Keratinocyte (primary cell): ENCODE results near the gene NHSL2. TPM values are rescaled to one million over a fixed set of nuclear protein-coding genes. Genes with fewer than 3 reads are reported as not detected.

Experiments used
- DNase-seq: peaks from one replicate; pipeline ENCODE4 v3.0.0-alpha.2; 2011; ENCODE audit warnings: low read depth, missing footprints, low spot score
- FAIRE-seq: peaks from 2 replicates; lab custom pipeline; 2011; peaks lifted over from hg19 to GRCh38; lab: Jason Lieb, UNC
- H2AFZ ChIP-seq: 2 replicates; pipeline ENCODE4 v1.6.0; 2012; ENCODE audit warnings: low read length, control low read depth, inconsistent platforms; ENCODE audit not compliant: control insufficient read depth
- H3K27ac ChIP-seq: 2 replicates; pipeline ENCODE4 v1.5.1; 2011; ENCODE audit warnings: low read length; ENCODE audit not compliant: control insufficient read depth, insufficient read depth
- H3K27me3 ChIP-seq: 3 replicates; pipeline ENCODE4 v1.6.0; 2011; ENCODE audit warnings: low read length; ENCODE audit not compliant: control insufficient read depth, insufficient read depth; ENCODE audit errors: extremely low read depth
- H3K36me3 ChIP-seq, 2 experiments: 2 replicates in 1 of 2; 3 replicates in 1 of 2; pipeline ENCODE4 v1.5.1; 2011; ENCODE audit warnings: low read length in 2 of 2, mild to moderate bottlenecking in 1 of 2; ENCODE audit not compliant: control insufficient read depth in 2 of 2, insufficient read depth in 2 of 2; ENCODE audit errors: extremely low read depth in 1 of 2
- H3K4me1 ChIP-seq: 3 replicates; pipeline ENCODE4 v1.5.1; 2011; ENCODE audit warnings: low read length; ENCODE audit not compliant: control insufficient read depth, insufficient read depth; ENCODE audit errors: extremely low read depth
- H3K4me2 ChIP-seq: 3 replicates; pipeline ENCODE4 v1.6.0; 2011; ENCODE audit warnings: low read depth, low read length; ENCODE audit not compliant: control insufficient read depth, insufficient read depth; ENCODE audit errors: extremely low read depth
- H3K4me3 ChIP-seq, 3 experiments: fragments of 200-600 bp in 1 of 3; sonication (generic) in 1 of 3; 2 replicates in 2 of 3; 3 replicates in 1 of 3; pipeline ENCODE4 v1.5.1; 2011 to 2016; ENCODE audit warnings: low read length in 3 of 3, mild to moderate bottlenecking in 3 of 3, control low read depth in 2 of 3, inconsistent platforms in 1 of 3, low read depth in 1 of 3, mixed read lengths in 1 of 3, mixed run types in 1 of 3, moderate library complexity in 1 of 3; ENCODE audit not compliant: control insufficient read depth in 2 of 3, insufficient read depth in 2 of 3; ENCODE audit errors: extremely low read depth in 1 of 3
- H3K79me2 ChIP-seq: 2 replicates; pipeline ENCODE4 v1.6.0; 2012; ENCODE audit warnings: low read length; ENCODE audit not compliant: control insufficient read depth, insufficient read depth
- H3K9ac ChIP-seq: 3 replicates; pipeline ENCODE4 v1.6.0; 2011; ENCODE audit warnings: low read length; ENCODE audit not compliant: control insufficient read depth, insufficient read depth; ENCODE audit errors: extremely low read depth
- H3K9me1 ChIP-seq: 3 replicates; pipeline ENCODE4 v1.6.0; 2011; ENCODE audit warnings: low read length; ENCODE audit not compliant: control insufficient read depth, insufficient read depth; ENCODE audit errors: extremely low read depth
- H3K9me3 ChIP-seq: 2 replicates; pipeline ENCODE4 v1.5.1; 2012; ENCODE audit warnings: low read depth, low read length; ENCODE audit not compliant: control insufficient read depth
- H4K20me1 ChIP-seq: 3 replicates; pipeline ENCODE4 v1.6.0; 2011; ENCODE audit warnings: low read length; ENCODE audit not compliant: control insufficient read depth, insufficient read depth; ENCODE audit errors: extremely low read depth
- EZH2 ChIP-seq: IDR thresholded peaks from one replicate; pipeline ENCODE4 v1.6.1; 2012; ENCODE audit warnings: inconsistent platforms, mild to moderate bottlenecking, low read length, moderate library complexity
- dilution Hi-C: fragments of 300-500 bp; cut with MboI; formaldehyde crosslinking; loops from one replicate; pipeline ENCODE4 v1.7.0; 2020; ENCODE audit warnings: low sequenced_read_pairs; ENCODE audit not compliant: extremely low pct_ligation_motif_present
- polyA plus RNA-seq, 5 experiments: library from polyadenylated mRNA; depleted of rRNA in 3 of 5; stranded (reverse) in 3 of 5; stranded (forward) in 1 of 5; unstranded in 1 of 5; fragments of >200 nt; gene quantifications; 1 replicate in 1 of 5; 2 replicates in 3 of 5; 3 replicates in 1 of 5; pipeline versions ENCODE4 v1.2.1 to v1.2.3, GENCODE V29; 2011 to 2012; ENCODE audit warnings: missing spikeins in 2 of 5, low read depth in 1 of 5, low replicate concordance in 1 of 5
- TF ChIP-seq, protein P1 (sequence below), 3 experiments: IDR thresholded peaks in 1 of 3; conservative IDR thresholded peaks in 1 of 3; optimal IDR thresholded peaks in 1 of 3; 2 replicates in 2 of 3; 3 replicates in 1 of 3; pipeline versions ENCODE3 to v1.5.1; 2011; ENCODE audit warnings: low read length in 3 of 3, mild to moderate bottlenecking in 3 of 3, moderate library complexity in 2 of 3, control low read depth in 1 of 3, inconsistent platforms in 1 of 3; ENCODE audit not compliant: insufficient read depth in 2 of 3; ENCODE audit errors: extremely low read depth in 1 of 3

The NHSL2 gene
- polyA plus RNA-seq, 1 donor (not counting 4 experiments of a cell fraction or from before 2014, with no cell fraction given): 0.04 TPM

- Histone ChIP-seq H3K9me1 (no peaks in the 10 kb centered on the region), H3K4me1 (no peaks in the 10 kb centered on the region), H3K4me3 (no peak overlapping the region), H3K27ac (no peak overlapping the region), H3K27me3 (peaks cover 20% of the 10 kb centered on the region), H3K4me2 (no peak overlapping the region), H3K36me3 (no peaks in the 10 kb centered on the region), H2AFZ (no peak overlapping the region), H3K9ac (no peak overlapping the region), H4K20me1 (no peaks in the 10 kb centered on the region), H3K9me3 (no peaks in the 10 kb centered on the region), H3K79me2 (no peaks in the 10 kb centered on the region)
- dilution Hi-C loops: no loop called here
- no peak for FAIRE-seq
- no peak for DNase-seq
- TF ChIP-seq, protein P1, sequence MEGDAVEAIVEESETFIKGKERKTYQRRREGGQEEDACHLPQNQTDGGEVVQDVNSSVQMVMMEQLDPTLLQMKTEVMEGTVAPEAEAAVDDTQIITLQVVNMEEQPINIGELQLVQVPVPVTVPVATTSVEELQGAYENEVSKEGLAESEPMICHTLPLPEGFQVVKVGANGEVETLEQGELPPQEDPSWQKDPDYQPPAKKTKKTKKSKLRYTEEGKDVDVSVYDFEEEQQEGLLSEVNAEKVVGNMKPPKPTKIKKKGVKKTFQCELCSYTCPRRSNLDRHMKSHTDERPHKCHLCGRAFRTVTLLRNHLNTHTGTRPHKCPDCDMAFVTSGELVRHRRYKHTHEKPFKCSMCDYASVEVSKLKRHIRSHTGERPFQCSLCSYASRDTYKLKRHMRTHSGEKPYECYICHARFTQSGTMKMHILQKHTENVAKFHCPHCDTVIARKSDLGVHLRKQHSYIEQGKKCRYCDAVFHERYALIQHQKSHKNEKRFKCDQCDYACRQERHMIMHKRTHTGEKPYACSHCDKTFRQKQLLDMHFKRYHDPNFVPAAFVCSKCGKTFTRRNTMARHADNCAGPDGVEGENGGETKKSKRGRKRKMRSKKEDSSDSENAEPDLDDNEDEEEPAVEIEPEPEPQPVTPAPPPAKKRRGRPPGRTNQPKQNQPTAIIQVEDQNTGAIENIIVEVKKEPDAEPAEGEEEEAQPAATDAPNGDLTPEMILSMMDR (optimal IDR thresholded peaks at IDR 0.05 in 1 of 3, IDR thresholded peaks at IDR 0.05 in 1 of 3, conservative IDR thresholded peaks at IDR 0.05 in 1 of 3; ENCODE audit: extremely low read depth in 1 of 3, insufficient read depth in 2 of 3, low read length in 3 of 3): no peak
- no peak for TF ChIP-seq EZH2
These were observed 149.7 kb downstream of the NHSL2 start for GRCh38 chrX:72060196-72060920.

DNA sequence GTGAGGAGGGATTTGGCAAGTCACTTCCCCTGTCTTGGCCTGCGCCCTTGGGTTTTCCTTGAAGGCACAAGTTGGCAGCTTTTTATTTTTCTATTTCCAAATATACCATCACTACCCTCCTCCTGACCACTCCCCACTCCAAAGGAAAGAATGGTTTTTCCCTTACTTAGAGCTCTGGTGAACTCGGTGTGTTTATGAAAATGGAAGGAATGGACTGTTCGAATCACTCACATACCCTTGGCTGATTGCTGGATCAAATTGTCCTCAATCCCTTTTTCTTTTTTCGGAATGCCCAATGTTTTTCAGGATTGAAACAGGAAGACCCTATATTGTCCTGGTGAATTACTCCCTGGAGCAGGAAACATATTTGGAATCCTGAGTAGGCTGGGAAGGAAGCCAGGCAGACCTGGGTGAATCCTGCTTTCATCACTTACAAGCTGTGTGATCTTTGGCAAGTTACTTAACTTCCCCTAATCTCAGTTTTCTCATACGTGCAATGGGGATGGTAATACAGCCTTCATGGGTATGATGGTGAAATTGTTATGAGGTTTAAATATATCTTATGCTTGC is 150.4 kb downstream of the NHSL2 start:
- H3K9ac ChIP-seq: no peak overlapping the region
- H3K4me3 ChIP-seq: no peak overlapping the region
- H3K4me2 ChIP-seq: no peak overlapping the region
- H4K20me1 ChIP-seq: no peaks in the 10 kb centered on the region
- H3K27ac ChIP-seq: no peak overlapping the region
- H3K79me2 ChIP-seq: no peaks in the 10 kb centered on the region
- H2AFZ ChIP-seq: no peak overlapping the region
- FAIRE-seq (no peak), DNase-seq (no peak)
- no peaks in the 10 kb centered on the region for H3K36me3 ChIP-seq
- H3K27me3 ChIP-seq: peaks cover 18% of the 10 kb centered on the region
- dilution Hi-C loops: no loop called here
- H3K4me1 ChIP-seq: no peaks in the 10 kb centered on the region
- no peak for TF ChIP-seq EZH2
- TF ChIP-seq, protein P1 (optimal IDR thresholded peaks at IDR 0.05 in 1 of 3, IDR thresholded peaks at IDR 0.05 in 1 of 3, conservative IDR thresholded peaks at IDR 0.05 in 1 of 3; ENCODE audit: extremely low read depth in 1 of 3, insufficient read depth in 2 of 3, low read length in 3 of 3): no peak
- no peaks in the 10 kb centered on the region for H3K9me3 ChIP-seq
- no peaks in the 10 kb centered on the region for H3K9me1 ChIP-seq
